Measurements from ENCODE around the gene INO80B. TPM values are rescaled to one million over a fixed set of nuclear protein-coding genes. Genes with fewer than 3 reads are reported as not detected.

The INO80B gene
- total and polyA plus RNA-seq, 9 of the 15 experiments (the other 6 are each of a cell fraction or from before 2014, with no cell fraction given): 0.41 to 22.6 (median 9.0) TPM

GRCh38 chr2:74502720-74503505 lies 48.0 kb downstream of the INO80B start (continued):
- TF ChIP-seq CBFA2T3 (IDR thresholded peaks at IDR 0.05) (peak; percentile 56), MEIS2 (IDR thresholded peaks at IDR 0.05; ENCODE audit: partially characterized antibody) (peak; percentile 92), NBN (IDR thresholded peaks at IDR 0.05; ENCODE audit: low read depth) (0 out of 2 replicates have a peak, but pooled peaks have one; percentile 20), NEUROD1 (IDR thresholded peaks at IDR 0.05; ENCODE audit: borderline replicate concordance, low read depth, low read length, partially characterized antibody) (peak; percentile 40), L3MBTL2 (IDR thresholded peaks at IDR 0.05) (peak; percentile 89), ATF1 (CRISPR knock-in tag; IDR thresholded peaks at IDR 0.05) (no peak), ATF1 (tag; IDR thresholded peaks at IDR 0.05) (peak; percentile 57), ETV5 (CRISPR knock-in tag; IDR thresholded peaks at IDR 0.05; ENCODE audit: low read depth) (peak; percentile 92), DACH1 (IDR thresholded peaks at IDR 0.05; ENCODE audit: partially characterized antibody) (peak; percentile 12), HDAC1 (IDR thresholded peaks at IDR 0.05) (peak in 1 of 2 experiments; percentile 37; a peak in 2 of 4 replicates), ZKSCAN1 (IDR thresholded peaks at IDR 0.05; ENCODE audit: low read depth, low read length) (peak; percentile 43; the same call in 1 of the 2 replicates), NONO (IDR thresholded peaks at IDR 0.05; ENCODE audit: low read depth in 2 of 2, low read length in 1 of 2) (0 out of 4 replicates have a peak, but pooled peaks of 1 of the 2 experiments have one; percentile 20), HMGXB4 (CRISPR knock-in tag; IDR thresholded peaks at IDR 0.05) (peak; percentile 51; the same call in 1 of the 2 replicates), MAZ (CRISPR knock-in tag; conservative IDR thresholded peaks at IDR 0.05 in 1 of 2, IDR thresholded peaks at IDR 0.05 in 1 of 2) (peak in 1 of 2 experiments; percentile 46; a peak in 3 of 4 replicates), FIP1L1 (IDR thresholded peaks at IDR 0.05; ENCODE audit: low read depth, low read length, poor library complexity, severe bottlenecking) (peak; percentile 28), RBM22 (IDR thresholded peaks at IDR 0.05; ENCODE audit: low read depth, low read length, poor library complexity, severe bottlenecking) (peak; percentile 40), CSDE1 (IDR thresholded peaks at IDR 0.05) (no peak), ZNF764 (CRISPR knock-in tag; IDR thresholded peaks at IDR 0.05; ENCODE audit: low read depth) (no peak), NFRKB (IDR thresholded peaks at IDR 0.05; ENCODE audit: low read depth) (peak; percentile 68), ZNF23 (CRISPR knock-in tag; IDR thresholded peaks at IDR 0.05) (no peak), RFX5 (IDR thresholded peaks at IDR 0.05; ENCODE audit: low read depth, low read length) (no peak), RBM17 (IDR thresholded peaks at IDR 0.05; ENCODE audit: borderline replicate concordance, low read depth, low read length) (no peak)
- TF ChIP-seq, protein P1, sequence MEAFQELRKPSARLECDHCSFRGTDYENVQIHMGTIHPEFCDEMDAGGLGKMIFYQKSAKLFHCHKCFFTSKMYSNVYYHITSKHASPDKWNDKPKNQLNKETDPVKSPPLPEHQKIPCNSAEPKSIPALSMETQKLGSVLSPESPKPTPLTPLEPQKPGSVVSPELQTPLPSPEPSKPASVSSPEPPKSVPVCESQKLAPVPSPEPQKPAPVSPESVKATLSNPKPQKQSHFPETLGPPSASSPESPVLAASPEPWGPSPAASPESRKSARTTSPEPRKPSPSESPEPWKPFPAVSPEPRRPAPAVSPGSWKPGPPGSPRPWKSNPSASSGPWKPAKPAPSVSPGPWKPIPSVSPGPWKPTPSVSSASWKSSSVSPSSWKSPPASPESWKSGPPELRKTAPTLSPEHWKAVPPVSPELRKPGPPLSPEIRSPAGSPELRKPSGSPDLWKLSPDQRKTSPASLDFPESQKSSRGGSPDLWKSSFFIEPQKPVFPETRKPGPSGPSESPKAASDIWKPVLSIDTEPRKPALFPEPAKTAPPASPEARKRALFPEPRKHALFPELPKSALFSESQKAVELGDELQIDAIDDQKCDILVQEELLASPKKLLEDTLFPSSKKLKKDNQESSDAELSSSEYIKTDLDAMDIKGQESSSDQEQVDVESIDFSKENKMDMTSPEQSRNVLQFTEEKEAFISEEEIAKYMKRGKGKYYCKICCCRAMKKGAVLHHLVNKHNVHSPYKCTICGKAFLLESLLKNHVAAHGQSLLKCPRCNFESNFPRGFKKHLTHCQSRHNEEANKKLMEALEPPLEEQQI (IDR thresholded peaks at IDR 0.05): no peak
- TF ChIP-seq, protein P2, sequence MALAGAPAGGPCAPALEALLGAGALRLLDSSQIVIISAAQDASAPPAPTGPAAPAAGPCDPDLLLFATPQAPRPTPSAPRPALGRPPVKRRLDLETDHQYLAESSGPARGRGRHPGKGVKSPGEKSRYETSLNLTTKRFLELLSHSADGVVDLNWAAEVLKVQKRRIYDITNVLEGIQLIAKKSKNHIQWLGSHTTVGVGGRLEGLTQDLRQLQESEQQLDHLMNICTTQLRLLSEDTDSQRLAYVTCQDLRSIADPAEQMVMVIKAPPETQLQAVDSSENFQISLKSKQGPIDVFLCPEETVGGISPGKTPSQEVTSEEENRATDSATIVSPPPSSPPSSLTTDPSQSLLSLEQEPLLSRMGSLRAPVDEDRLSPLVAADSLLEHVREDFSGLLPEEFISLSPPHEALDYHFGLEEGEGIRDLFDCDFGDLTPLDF (CRISPR knock-in tag; IDR thresholded peaks at IDR 0.05): peak; percentile 59; the same call in 1 of the 2 replicates

Data from K562 (cell line).